Gastroesophageal sphincter (tissue), 3 donors: Measurements from ENCODE around the gene PANX2.

Experiments used
- CTCF ChIP-seq, 4 experiments: fragments of 200-600 bp in 2 of 4; fragments of 450-650 bp in 2 of 4; sonication (generic) in 1 of 4; IDR thresholded peaks; one replicate each; pipeline ENCODE4 v1.5.1; 2017 to 2019; ENCODE audit warnings: antibody characterized with exemption in 4 of 4, mild to moderate bottlenecking in 2 of 4, moderate library complexity in 2 of 4
- POLR2A ChIP-seq, 2 donors: fragments of 450-650 bp; IDR thresholded peaks; one replicate each; pipeline ENCODE4 v1.6.1; 2017; ENCODE audit warnings: antibody characterized with exemption in 2 of 2, mild to moderate bottlenecking in 2 of 2, moderate library complexity in 1 of 2

GRCh38 chr22:50131894-50132293 is 38.6 kb upstream of the PANX2 start:
- TF ChIP-seq CTCF (IDR thresholded peaks at IDR 0.05) (no peak), POLR2A (IDR thresholded peaks at IDR 0.05) (no peak)
